Measurements from ENCODE around the gene DNAJB9. TPM values are rescaled to one million over a fixed set of nuclear protein-coding genes. Genes with fewer than 3 reads are reported as not detected.
A peak's percentile ranks its signal among the peaks of the same experiment; 100 is the strongest.

Gene DNAJB9
- total RNA-seq, 1 donor from 2014 or later: 11.5 TPM

DNA sequence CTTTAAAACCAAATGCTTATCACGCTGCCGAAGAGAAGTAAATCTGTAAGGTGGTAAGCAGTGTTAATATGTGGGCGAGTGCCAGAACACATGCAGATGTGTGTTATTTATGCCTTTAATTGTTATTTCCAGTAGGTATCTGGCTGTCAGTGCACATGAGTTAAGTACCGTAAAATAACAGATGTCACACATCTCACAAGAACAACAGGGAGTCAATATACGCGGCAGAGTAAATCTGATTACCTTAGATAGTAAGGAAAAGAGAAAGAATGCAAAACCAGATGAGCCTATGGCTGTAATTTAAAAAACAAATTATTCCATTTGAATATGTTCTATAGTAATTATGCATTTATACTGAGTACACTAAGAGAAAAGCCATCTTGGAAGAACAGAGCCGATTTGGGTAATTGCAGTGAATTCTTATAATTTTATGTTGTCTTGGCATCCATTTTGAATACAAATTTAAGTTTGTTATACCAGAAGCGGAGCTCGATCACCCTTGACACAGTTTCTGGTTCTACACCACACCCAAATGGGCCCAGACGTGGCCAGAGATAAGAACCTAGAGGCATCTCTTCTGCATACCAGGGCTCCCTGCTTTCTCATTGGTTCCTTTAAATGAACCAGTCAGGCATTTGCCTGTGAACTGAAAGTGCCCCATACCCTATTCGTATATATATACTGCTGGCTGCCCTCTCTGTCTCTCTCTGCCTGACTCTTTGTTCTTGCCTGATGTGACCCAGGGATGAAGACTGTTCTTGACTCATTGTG lies 34.8 kb downstream of the DNAJB9 start:
- DNase-seq: no peak
- intact Hi-C loops (cut with micrococcal nuclease): no loop called here
- Mint-ChIP-seq H3K4me3 (no peak overlapping the region), H3K4me1 (no peaks in the 10 kb centered on the region), H3K27ac (no peak overlapping the region), H3K36me3 (ENCODE audit: low read depth) (no peaks in the 10 kb centered on the region), H3K27me3 (peaks cover 8% of the 10 kb centered on the region), H3K9me3 (no peaks in the 10 kb centered on the region)

DNA sequence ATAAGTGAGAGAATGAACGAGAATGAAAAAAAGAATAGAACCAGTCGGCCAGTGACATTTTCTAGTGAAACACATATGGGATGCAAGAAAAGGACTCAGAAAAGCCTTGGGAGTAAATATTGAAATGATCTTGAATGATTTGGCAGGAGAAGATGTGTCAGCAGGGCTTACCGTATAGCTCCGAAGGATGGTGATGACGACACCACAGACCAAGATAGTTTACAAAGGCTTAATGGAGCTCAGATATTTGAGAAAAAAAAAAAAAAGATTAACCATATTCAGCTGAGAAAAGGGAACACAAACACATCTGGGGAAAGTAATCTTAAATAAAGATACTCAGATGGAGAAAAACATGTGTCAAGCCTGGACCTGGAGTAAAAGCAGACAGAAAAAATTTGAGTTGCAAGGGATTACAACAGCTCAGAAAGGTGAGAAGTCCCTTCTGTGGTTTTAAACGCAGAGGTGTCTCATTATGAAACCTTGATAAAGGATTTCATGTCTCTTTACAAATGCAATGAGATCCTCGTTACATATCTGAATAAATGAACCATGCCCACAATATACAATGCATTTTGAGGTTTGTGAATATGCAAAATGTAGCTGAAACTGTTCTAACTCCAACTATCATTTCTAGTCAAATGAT lies 36.0 kb downstream of the DNAJB9 start:
- DNase-seq: no peak
- Mint-ChIP-seq H3K4me1 (no peaks in the 10 kb centered on the region), H3K9me3 (no peaks in the 10 kb centered on the region), H3K27me3 (peaks cover 1% of the 10 kb centered on the region), H3K36me3 (ENCODE audit: low read depth) (no peaks in the 10 kb centered on the region), H3K27ac (peak overlapping the region; percentile 14), H3K4me3 (no peak overlapping the region)
- intact Hi-C loops (cut with micrococcal nuclease): no loop called here

DNA sequence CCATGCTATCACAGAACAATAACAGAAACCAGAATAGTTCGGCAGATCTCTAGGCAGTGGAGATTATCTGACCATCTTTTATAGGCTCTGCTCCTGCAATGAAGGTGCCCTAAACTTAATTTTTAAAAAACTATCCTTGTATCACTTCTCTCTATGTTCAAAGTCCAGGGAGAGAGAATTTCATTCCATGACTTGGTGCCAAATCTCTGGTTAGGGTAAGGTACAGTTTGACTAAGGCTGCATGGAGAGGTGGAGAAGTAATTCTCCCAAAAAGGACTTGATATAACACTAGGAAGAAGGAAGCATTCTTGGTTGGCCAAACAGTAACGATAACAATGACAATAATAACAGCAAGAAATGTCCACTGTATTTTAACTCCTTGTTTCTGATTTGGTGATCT lies 40.0 kb downstream of the DNAJB9 start:
- Mint-ChIP-seq H3K4me1 (no peaks in the 10 kb centered on the region), H3K36me3 (ENCODE audit: low read depth) (no peaks in the 10 kb centered on the region), H3K4me3 (no peak overlapping the region), H3K9me3 (no peaks in the 10 kb centered on the region), H3K27ac (no peak overlapping the region), H3K27me3 (peaks cover 11% of the 10 kb centered on the region)
- intact Hi-C loops (cut with micrococcal nuclease): no loop called here
- DNase-seq: no peak

- no peaks in the 10 kb centered on the region for H3K36me3 Mint-ChIP-seq (ENCODE audit: low read depth)
- H3K4me3 Mint-ChIP-seq: no peak overlapping the region
- H3K27ac Mint-ChIP-seq: no peak overlapping the region
- DNase-seq: no peak
- no peaks in the 10 kb centered on the region for H3K4me1 Mint-ChIP-seq
- no peaks in the 10 kb centered on the region for H3K9me3 Mint-ChIP-seq
- intact Hi-C loops (cut with micrococcal nuclease): no loop called here
- H3K27me3 Mint-ChIP-seq: peaks cover 11% of the 10 kb centered on the region
These were observed 41.6 kb downstream of the DNAJB9 start for GRCh38 chr7:108611268-108611667.

GRCh38 chr7:108613147-108613948 lies 43.7 kb downstream of the DNAJB9 start:
- DNase-seq: peak; percentile 60
- peaks cover 14% of the 10 kb centered on the region for H3K27me3 Mint-ChIP-seq
- H3K4me1 Mint-ChIP-seq: no peaks in the 10 kb centered on the region
- H3K9me3 Mint-ChIP-seq: no peaks in the 10 kb centered on the region
- intact Hi-C loops (cut with micrococcal nuclease): no loop called here
- no peak overlapping the region for H3K4me3 Mint-ChIP-seq
- no peak overlapping the region for H3K27ac Mint-ChIP-seq
- H3K36me3 Mint-ChIP-seq (ENCODE audit: low read depth): no peaks in the 10 kb centered on the region

DNA sequence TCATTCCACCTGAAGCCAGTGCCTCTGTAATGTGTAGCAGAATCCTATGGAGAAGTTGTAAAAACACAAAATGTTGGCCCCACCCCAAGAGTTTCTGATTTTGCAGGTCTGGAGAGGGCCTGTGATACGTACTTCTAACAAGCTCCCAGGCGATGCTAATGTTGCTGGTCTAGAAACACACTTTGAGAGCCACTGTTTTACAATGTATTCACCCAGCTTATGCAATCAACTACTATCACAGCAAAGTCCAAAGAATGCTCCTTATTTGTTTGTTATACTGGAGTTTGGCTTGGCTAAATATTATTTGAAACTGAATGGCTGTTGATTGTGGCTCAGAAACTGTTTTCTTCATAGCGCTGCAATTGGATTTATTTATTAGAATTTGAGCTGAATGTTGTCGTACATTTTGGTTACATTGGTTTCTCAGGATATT lies 44.3 kb downstream of the DNAJB9 start:
- Mint-ChIP-seq H3K4me3 (no peak overlapping the region), H3K27ac (no peak overlapping the region), H3K9me3 (no peaks in the 10 kb centered on the region), H3K27me3 (peaks cover 16% of the 10 kb centered on the region), H3K36me3 (ENCODE audit: low read depth) (no peaks in the 10 kb centered on the region), H3K4me1 (no peaks in the 10 kb centered on the region)
- intact Hi-C loops (cut with micrococcal nuclease): no loop called here
- DNase-seq: no peak

GRCh38 chr7:108614896-108615295 lies 45.2 kb downstream of the DNAJB9 start:
- no peak overlapping the region for H3K4me3 Mint-ChIP-seq
- peaks cover 16% of the 10 kb centered on the region for H3K27me3 Mint-ChIP-seq
- no peaks in the 10 kb centered on the region for H3K4me1 Mint-ChIP-seq
- H3K27ac Mint-ChIP-seq: no peak overlapping the region
- intact Hi-C loops (cut with micrococcal nuclease): no loop called here
- H3K36me3 Mint-ChIP-seq (ENCODE audit: low read depth): no peaks in the 10 kb centered on the region
- no peak for DNase-seq
- no peaks in the 10 kb centered on the region for H3K9me3 Mint-ChIP-seq

GRCh38 chr7:108618056-108618455 lies 48.4 kb downstream of the DNAJB9 start:
- H3K4me1 Mint-ChIP-seq: no peaks in the 10 kb centered on the region
- no peaks in the 10 kb centered on the region for H3K9me3 Mint-ChIP-seq
- no peak overlapping the region for H3K27ac Mint-ChIP-seq
- H3K27me3 Mint-ChIP-seq: peaks cover 11% of the 10 kb centered on the region
- intact Hi-C loops (cut with micrococcal nuclease): no loop called here
- no peak for DNase-seq
- no peak overlapping the region for H3K4me3 Mint-ChIP-seq
- no peaks in the 10 kb centered on the region for H3K36me3 Mint-ChIP-seq (ENCODE audit: low read depth)

DNA sequence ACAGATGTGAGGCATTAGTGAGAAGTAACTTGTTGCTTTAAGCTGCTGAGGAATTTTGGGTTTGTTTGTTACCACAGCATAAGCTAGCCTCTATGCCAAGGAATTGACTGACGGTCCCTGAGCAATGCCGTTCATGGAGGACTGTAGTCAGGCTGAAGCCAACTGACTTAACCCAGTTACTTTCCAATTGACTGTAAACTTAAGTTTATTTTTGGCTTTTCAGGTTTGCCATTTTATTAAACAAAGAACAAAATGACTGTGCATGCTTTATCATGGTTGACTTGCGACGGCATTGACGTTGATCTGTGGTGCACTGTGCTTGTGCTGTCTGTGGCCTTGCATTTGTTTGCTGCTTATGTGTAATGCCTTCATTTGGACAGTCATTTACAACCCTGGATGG lies 53.5 kb downstream of the DNAJB9 start:
- H3K36me3 Mint-ChIP-seq (ENCODE audit: low read depth): no peaks in the 10 kb centered on the region

More for the DNA sequence above, 53.5 kb downstream of the DNAJB9 start:
- H3K27me3 Mint-ChIP-seq: peaks cover 13% of the 10 kb centered on the region
- H3K27ac Mint-ChIP-seq: no peak overlapping the region
- DNase-seq: no peak
- H3K4me3 Mint-ChIP-seq: no peak overlapping the region
- H3K9me3 Mint-ChIP-seq: no peaks in the 10 kb centered on the region
- intact Hi-C loops (cut with micrococcal nuclease): no loop called here
- H3K4me1 Mint-ChIP-seq: no peaks in the 10 kb centered on the region

Other genes with a start within 250 kb of the DNAJB9 start
- not detected in 2 replicates for gene NRCAM, start 113.4 kb upstream of the DNAJB9 start, total RNA-seq
- 16.6 and 17.2 TPM in 2 replicates for gene PNPLA8, start 43.7 kb upstream of the DNAJB9 start, total RNA-seq
- gene THAP5, start 168 bp upstream of the DNAJB9 start, total RNA-seq: 35.6 TPM in 2 replicates

Measured in activated CD4-positive, alpha-beta T cell treated with anti-CD3 and anti-CD28 coated beads, Interleukin-2, amount 10 ng/mL, durations not matched to agents 24 days and 14 days (primary cell).